HG03108 (cell line): ENCODE data around the gene SKIC2.
"Not testable (repeated sequence)": the region's sequence is repeated elsewhere in the genome, so short reads cannot be mapped to it uniquely, and the experiment has no call there.

Experiments used
- ATAC-seq: cut with Tn5 transposase; IDR thresholded peaks from one replicate; pipeline ENCODE4 v1.9.1; 2021; ENCODE audit warnings: moderate library complexity; ENCODE audit not compliant: unreplicated experiment

Gene SKIC2

DNA sequence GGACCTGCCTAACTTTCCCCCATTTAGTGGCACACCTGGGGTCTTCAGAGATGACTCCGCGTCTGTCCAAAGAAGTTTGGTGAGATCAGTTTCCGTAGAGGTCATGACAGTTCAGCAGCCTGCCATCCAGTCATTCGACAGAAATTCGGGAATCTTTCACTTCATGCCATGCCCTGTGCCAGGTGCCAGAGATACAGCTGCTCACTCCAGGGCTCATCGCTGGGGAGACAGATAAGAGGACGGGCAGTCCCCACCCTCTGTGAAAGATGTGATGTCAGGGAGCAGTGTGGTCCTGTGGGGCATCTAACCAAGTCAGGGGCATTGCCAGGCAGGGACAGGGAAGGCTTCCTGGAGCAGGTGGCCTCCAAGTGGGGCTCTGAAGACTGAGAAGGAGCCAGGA lies 44.3 kb downstream of the SKIC2 start:
- not testable (repeated sequence) for ATAC-seq

DNA sequence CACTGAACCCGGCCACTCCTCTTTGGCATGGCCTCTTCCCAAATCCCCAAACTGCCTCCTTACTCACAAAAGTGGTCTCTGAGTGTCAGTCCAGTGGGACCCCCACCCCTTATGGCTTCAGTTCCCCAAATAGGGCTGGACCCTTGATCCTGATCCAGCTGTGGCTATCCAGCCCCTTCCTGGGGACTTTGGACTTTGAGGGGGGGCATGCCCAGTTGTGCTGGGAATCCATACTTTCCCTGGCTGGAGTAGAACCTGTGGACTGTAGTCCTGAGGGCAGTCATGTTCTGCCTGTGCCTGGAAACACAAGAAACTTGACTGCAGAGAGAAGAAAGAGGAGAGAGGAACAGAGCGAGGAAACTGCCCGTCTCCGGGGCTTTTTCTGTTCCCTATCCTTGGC lies 45.4 kb downstream of the SKIC2 start:
- ATAC-seq, result not testable (repeated sequence)

DNA sequence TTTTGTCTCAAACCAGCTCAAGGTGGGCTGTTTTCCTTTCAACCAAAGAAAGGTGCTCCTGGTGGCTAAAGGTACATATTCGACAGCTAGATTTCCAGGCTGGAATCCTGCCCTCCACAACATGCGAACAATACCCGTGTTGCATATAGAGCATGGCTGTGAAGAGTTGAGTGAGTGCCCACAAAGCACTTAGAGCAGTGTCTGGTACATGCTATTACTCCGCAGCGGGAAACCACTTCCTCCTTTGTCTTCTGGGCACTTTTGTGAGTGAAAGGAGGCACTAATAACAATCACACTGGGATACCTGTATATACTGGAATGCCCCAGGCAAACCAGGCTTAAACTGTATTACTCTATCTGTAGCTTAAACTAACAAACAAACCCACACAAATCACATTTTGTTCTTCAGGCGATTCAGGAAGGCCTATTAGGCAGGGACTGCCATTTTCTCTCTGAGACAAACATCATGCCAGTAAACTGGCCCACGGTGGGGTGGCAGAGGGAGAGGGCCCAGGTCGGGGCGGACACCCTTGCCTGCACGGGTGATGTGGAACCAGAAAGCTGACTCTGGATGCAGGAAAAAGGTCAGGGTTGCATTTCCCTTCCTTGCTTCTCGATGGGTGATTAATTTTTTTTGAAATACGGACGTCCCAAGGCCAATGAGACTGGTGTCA lies 46.0 kb downstream of the SKIC2 start:
- not testable (repeated sequence) for ATAC-seq

DNA sequence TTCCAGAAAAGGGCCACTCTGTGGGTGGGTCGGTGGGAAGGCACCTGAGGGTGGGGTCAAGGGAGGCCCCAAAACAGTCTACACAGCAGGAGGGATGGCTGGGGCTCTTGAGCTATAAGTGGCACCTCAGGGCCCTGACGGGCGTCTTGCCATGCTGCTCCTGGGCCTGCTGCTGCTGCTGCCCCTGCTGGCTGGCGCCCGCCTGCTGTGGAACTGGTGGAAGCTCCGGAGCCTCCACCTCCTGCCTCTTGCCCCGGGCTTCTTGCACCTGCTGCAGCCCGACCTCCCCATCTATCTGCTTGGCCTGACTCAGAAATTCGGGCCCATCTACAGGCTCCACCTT lies 46.5 kb downstream of the SKIC2 start:
- not testable (repeated sequence) for ATAC-seq

DNA sequence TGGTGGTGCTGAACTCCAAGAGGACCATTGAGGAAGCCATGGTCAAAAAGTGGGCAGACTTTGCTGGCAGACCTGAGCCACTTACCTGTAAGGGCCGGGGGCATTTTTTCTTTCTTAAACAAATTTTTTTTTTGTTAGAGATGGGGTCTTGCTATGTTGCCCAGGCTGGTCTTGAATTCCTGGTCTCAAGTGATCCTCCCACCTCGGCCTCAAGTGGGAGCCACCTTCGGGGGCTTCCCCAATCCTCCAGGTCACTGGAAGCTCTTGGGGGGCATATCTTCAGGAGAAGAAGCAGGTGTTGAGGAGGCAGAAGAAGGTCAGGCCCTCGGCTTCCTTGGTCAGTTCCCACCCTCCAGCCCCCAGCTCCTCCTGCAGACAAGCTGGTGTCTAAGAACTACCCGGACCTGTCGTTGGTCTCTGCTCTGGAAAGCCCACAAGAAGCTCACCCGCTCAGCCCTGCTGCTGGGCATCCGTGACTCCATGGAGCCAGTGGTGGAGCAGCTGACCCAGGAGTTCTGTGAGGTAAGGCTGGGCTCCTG lies 47.1 kb downstream of the SKIC2 start:
- not testable (repeated sequence) for ATAC-seq

DNA sequence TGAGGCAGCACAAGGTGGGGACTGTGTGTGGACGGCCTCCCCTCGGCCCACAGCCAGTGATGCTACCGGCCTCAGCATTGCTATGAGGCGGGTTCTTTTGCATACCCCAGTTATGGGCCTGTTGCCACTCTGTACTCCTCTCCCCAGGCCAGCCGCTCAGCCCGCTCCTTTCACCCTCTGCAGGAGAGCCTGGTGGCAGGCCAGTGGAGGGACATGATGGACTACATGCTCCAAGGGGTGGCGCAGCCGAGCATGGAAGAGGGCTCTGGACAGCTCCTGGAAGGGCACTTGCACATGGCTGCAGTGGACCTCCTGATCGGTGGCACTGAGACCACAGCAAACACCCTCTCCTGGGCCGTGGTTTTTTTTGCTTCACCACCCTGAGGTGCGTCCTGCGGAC lies 48.1 kb downstream of the SKIC2 start:
- ATAC-seq, result not testable (repeated sequence)

DNA sequence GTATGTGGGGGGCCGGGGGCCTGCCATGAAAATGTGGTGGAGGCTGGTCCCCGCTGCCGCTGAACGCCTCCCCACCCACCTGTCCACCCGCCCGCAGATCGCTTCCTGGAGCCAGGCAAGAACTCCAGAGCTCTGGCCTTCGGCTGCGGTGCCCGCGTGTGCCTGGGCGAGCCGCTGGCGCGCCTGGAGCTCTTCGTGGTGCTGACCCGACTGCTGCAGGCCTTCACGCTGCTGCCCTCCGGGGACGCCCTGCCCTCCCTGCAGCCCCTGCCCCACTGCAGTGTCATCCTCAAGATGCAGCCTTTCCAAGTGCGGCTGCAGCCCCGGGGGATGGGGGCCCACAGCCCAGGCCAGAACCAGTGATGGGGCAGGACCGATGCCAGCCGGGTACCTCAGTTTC lies 49.1 kb downstream of the SKIC2 start:
- not testable (repeated sequence) for ATAC-seq

DNA sequence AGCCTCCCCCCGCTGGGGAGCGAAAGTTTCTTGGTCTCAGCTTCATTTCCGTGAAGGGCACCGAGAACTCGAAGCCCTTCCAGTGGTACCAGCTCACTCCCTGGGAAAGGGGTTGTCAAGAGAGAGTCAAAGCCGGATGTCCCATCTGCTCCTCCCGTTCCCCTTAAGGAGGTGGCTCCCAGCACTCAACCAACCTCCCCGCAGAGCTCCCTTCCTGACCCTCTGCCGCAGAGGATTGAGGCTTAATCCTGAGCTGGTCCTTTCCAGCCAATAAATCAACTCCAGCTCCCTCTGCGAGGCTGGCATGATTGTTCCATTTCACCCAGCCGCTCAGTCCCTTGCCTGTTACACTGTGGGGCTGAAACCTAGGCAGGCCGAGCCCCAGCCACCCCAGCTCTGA lies 49.6 kb downstream of the SKIC2 start:
- ATAC-seq, result not testable (repeated sequence)

DNA sequence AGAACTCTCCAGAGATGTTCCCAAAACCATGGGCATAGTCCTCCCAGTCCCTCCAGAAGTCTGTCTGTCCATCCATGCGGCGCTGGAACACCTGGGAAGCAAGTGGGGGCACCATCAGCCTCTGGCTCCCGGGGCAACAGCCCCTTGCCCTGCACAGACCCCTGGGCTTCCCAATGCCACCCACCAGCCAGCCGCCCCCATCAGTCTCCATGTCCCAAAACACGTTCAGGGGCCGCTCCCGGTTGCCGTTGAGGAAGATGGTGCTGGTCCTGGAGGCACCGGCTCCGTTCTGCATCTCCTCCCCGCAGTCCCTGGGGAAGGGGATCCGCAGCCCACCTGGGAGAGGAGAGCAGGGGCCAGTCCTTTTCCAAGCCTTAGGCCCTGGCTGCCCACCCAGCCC lies 50.6 kb downstream of the SKIC2 start:
- not testable (repeated sequence) for ATAC-seq

DNA sequence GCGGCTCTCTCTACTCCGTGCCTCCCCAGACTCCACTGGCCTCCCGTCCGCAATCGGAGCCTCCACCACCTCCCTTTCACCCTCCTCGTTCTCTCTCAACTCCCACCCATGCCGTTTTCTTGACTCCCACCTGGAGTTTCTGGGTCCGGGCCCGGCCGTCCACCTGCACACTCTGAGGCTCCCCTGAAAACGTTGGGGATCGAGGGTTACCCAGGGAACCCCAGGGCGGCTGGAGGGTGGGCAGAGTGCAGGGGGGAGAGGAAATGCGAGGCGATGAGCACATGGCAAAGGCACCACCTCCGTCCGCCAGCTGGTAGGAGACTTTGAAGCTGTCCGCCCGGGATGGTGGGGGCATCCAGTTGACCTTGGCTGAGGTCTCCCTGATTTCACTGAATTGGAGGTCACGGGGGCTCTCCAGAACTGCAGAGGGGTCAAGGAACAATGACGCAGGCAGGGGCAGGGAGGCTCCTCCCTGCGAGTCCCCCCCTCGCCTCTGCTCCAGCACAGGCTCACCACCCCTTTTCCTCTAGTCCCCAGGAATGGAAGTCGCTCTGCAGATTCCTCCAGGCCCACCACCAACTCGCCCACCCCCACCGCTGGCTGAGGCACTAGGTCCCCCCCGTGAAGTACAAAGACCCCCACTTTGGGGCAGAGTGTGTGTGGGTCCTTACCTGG lies 52.0 kb downstream of the SKIC2 start:
- ATAC-seq, result not testable (repeated sequence)

DNA sequence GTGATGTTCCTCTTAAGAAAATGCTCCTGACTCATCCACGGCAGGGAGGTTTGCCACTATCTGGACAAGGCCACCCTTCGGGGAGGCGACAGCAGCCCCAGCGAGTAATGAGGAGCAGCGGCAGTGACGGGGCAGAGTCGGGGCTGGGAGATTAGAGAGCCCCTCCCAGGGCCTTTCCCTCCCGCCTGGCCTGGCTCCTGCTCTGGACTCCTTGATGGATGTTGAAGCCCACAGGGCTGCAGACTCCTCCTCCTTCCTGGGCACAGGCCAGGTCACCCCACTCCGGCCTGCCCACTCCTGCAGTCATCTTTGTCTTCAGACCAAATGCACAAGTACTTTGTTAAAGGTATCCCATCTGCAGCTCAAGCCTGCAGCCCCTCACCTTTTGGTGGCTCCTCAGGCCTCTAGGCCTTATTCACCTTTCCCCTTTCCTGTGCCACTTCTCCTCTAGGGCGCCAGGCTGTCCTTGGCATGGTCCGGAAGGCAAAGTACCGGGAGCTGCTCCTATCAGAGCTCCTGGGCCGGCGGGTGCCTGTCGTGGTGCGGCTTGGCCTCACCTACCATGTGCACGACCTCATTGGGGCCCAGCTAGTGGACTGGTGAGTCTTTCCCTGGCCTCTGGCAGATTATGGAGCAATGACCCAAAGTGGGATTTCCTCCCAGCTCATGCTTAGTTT lies 54.1 kb downstream of the SKIC2 start:
- not testable (repeated sequence) for ATAC-seq

DNA sequence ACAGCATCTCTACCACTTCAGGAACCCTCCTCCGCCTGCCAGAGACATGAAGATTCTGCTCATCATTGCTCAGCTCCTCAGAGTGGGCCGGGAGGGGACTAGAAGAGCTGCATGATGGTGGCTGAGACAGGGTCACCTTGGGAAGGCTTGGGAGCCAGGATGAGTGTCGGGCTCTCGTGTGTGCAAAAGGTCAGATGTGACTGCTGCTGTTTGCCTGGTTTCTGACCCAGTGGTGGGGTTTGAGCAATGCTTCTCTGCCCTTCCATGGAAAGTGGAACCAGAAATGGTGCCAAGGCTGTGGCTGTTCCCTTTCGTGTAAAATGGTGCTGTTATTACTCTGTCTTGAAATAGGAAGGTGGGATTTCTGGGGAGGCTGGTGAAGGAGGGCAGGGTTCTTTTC lies 54.8 kb downstream of the SKIC2 start:
- not testable (repeated sequence) for ATAC-seq

DNA sequence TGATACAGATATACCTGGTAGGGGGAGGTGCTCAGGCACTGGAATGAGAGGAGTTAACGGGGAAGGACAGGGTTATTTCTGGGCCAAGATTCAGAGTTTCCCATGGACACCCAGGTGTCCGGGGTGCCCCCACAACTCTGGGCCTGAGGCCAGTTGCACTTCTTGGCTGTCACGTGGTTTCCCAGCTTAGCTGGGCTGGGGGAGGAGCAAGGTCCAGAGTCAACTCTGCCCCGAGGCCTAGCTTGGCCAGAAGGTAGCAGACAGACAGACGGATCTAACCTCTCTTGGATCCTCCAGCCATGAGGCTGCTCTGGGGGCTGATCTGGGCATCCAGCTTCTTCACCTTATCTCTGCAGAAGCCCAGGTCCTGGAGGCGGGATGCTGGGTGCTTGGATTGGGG lies 55.6 kb downstream of the SKIC2 start, which contains the start of gene C4B:
C4B (plus strand) TSS at position 249 of the 400 bp plus-strand sequence; CDS start at position 300, 51 bp downstream.
- not testable (repeated sequence) for ATAC-seq
